Left lobe of liver (tissue), 2 donors: ENCODE measurements around the gene NFIA. TPM values are rescaled to one million over a fixed set of nuclear protein-coding genes. Genes with fewer than 3 reads are reported as not detected.

Experiments used
- ATAC-seq: fragments of 200-7000 bp; cut with Tn5 transposase; one replicate; pipeline ENCODE4 v1.9.1; 2020; ENCODE audit warnings: mild to moderate bottlenecking, moderate library complexity
- DNase-seq: peaks from one replicate; pipeline ENCODE4 v3.0.0-alpha.2; 2020; ENCODE audit warnings: low spot score
- total RNA-seq: library from RNA; stranded (reverse); gene quantifications from one replicate; pipeline ENCODE4 v1.2.1, GENCODE V29; 2021
- donor health status: DM: no; HTN: no; CAD: no; lungs with moderate emphysema.
- donor health status: DM: no; HTN: yes; CAD: no.

Gene NFIA
- total RNA-seq, 1 donor from 2014 or later, result 69.9 TPM

- DNase-seq (no peak), ATAC-seq (peak; percentile 20)
Measured at GRCh38 chr1:61436491-61437120, 354.2 kb downstream of the NFIA start.

- no peak for ATAC-seq
- no peak for DNase-seq
Measured at GRCh38 chr1:61439234-61439633, 356.9 kb downstream of the NFIA start.

- DNase-seq (no peak), ATAC-seq (peak; percentile 10)
Measured at GRCh38 chr1:61441723-61442262, 359.4 kb downstream of the NFIA start.

- DNase-seq (no peak), ATAC-seq (no peak)
Measured at GRCh38 chr1:61442544-61442943, 360.2 kb downstream of the NFIA start.

GRCh38 chr1:61444288-61444687, 361.9 kb downstream of the NFIA start:
- DNase-seq (no peak), ATAC-seq (no peak)

- DNase-seq (no peak), ATAC-seq (no peak)
Measured at GRCh38 chr1:61445269-61445825, 363.0 kb downstream of the NFIA start.

- no peak for DNase-seq
- ATAC-seq, result peak; percentile 30
Measured at GRCh38 chr1:61446531-61446991, 364.2 kb downstream of the NFIA start.

- DNase-seq (no peak), ATAC-seq (no peak)
Measured at GRCh38 chr1:61447106-61447967, 365.0 kb downstream of the NFIA start.

- ATAC-seq (no peak), DNase-seq (no peak)
Measured at GRCh38 chr1:61447968-61448430, 365.6 kb downstream of the NFIA start.

GRCh38 chr1:61448914-61449313, 366.6 kb downstream of the NFIA start:
- ATAC-seq (no peak), DNase-seq (no peak)

- no peak for DNase-seq
- ATAC-seq, result no peak
Measured at GRCh38 chr1:61449410-61449809, 367.0 kb downstream of the NFIA start.

GRCh38 chr1:61450454-61450853, 368.1 kb downstream of the NFIA start:
- DNase-seq, result no peak
- peak; percentile 46 for ATAC-seq

GRCh38 chr1:61450872-61451571, 368.7 kb downstream of the NFIA start:
- ATAC-seq, result no peak
- no peak for DNase-seq

- no peak for DNase-seq
- ATAC-seq, result no peak
Measured at GRCh38 chr1:61451572-61451968, 369.2 kb downstream of the NFIA start.

- ATAC-seq, result no peak
- no peak for DNase-seq
Measured at GRCh38 chr1:61452176-61453035, 370.0 kb downstream of the NFIA start.

GRCh38 chr1:61453111-61453961, 371.0 kb downstream of the NFIA start:
- DNase-seq, result peak; percentile 74
- ATAC-seq, result peak; percentile 85

- no peak for DNase-seq
- no peak for ATAC-seq
Measured at GRCh38 chr1:61455400-61455799, 373.0 kb downstream of the NFIA start.

- ATAC-seq, result no peak
- DNase-seq, result peak; percentile 1
Measured at GRCh38 chr1:61457526-61458040, 375.2 kb downstream of the NFIA start.

- ATAC-seq (no peak), DNase-seq (peak; percentile 11)
Measured at GRCh38 chr1:61459345-61459744, 377.0 kb downstream of the NFIA start.
